Activated CD4-positive, alpha-beta T cell treated with anti-CD3 and anti-CD28 coated beads, Interleukin-2, Interleukin-6, amounts not matched to agents 100 ng/mL and 50 ng/mL, durations not matched to agents 16 hours and 8 hours (primary cell): ENCODE results near the gene ASXL1.

ENCODE experiments used
- DNase-seq: peaks from one replicate; pipeline ENCODE4 v3.0.0-alpha.2; 2020

ASXL1 gene

DNA sequence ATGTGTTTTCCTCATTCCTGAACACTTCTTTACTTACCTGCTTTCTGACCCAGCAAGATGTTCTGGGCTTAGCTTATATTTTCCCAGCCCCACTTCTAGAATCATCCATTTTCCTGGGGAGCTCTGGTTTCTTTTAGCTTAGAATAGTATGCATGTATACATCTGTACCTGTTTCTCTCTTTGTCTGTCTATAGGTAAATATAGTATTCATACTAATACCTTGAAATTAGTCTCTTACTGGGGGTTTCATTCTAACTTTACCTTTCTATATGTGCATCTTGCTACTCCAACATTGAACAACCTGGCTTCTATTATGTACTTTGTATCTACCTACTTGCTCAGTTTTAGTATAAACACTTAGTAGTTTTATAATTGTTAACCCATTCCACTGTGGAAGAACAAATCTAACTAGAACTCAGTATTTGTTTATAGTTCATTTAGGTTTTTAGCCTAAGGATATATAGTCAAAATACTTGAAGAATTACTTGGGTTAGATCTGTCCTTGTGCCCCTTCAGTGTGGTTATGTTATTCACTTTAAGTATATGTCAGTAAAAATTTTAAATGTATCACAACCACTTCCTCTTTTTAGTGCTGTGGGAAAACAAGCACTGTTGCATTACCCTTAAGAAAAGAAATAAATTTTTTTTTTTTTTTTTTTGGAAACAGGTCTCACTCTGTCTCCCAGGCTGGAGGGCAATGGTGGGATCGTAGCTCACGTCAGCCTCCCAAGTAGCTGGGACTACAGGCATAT, 54.0 kb downstream of the ASXL1 start:
- no peak for DNase-seq

DNA sequence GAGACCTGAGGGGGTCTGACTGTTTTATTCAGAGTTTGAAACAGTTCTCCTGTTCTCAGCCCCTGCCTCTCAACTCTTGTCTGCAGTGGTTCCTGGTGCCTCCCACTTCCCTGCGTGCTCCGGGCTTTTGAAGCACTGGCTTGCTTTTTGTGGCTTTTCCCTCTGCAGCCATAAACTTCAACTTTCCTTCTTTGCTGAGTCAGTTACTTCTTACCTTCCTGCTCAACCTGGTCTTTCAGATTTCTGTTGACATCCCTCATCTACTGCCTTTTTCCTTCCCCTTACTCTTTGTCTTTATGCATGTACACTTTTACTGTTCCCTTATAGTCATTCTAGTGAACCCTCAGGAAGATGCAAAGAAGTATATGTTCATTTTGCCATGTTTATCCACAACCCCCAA, 57.4 kb downstream of the ASXL1 start:
- no peak for DNase-seq

DNA sequence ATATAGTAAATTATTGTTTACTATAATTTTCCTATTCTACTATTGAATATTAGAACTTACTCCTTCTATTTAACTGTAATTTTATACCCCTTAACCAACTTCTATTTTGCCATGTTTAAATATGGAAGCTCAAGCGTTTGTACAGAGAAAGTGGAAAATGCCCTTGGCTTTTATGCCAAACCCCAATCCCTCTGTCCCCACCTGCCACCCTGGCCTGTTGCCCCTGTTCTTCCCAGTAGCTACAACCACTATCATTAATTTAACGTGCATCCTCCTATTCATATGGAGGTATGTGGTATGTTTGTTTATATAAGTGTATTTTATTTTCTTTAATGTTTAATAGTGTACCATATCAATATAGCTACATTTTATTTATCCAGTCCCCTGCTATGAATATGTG, 58.1 kb downstream of the ASXL1 start:
- no peak for DNase-seq

DNA sequence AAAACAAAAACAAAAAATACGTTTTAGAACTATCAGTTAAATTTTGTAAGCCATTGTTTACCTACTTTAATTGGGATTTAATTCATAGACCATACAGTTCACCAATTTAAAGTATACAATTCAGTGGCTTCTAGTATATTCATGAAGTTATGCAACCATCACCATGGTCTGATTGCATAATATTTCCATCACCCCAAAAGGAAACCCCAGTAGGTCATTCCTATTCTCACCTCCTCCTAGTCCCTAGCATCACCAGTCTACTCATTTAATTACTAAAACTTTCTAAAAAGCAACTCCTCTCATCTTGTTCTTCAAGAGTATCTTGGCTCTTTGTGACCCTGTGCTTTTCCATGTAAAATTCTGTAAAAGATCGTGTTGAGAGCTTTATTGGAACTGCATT, 60.2 kb downstream of the ASXL1 start:
- DNase-seq = peak; percentile 32

DNA sequence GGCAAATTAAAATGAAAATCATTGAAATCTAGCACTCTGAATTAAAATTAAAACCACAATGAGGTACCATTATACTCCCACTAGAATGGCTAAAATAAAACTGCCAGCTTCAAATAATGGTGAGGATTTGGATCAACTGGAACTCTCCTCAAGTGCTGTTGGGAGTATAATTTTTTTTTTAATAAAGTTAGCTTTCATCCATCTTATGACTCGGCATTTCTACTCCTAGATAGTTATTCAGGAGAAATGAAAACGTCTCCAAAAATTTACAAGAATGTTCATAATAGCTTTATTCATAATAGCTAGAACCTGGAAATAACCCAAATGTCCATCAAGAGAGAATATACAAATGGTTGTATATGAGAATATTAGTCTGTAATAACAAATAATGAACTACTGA, 63.2 kb downstream of the ASXL1 start:
- no peak for DNase-seq

DNA sequence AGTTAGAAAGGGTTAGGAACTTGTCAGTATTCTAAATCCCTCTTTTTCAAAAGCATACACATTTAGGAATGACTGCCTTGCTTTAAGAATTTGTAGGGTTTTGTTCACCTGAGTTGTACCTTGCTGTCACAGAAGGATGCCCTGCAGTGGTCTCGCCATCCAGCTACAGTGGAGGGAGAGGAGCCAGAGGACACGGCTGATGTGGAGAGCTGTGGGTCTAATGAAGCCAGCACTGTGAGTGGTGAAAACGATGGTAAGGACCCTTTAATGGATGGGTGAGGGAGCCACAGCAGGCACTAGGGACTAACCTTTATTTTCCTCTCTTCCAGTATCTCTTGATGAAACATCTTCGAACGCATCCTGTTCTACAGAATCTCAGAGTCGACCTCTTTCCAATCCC, 69.9 kb downstream of the ASXL1 start:
- DNase-seq = no peak

DNA sequence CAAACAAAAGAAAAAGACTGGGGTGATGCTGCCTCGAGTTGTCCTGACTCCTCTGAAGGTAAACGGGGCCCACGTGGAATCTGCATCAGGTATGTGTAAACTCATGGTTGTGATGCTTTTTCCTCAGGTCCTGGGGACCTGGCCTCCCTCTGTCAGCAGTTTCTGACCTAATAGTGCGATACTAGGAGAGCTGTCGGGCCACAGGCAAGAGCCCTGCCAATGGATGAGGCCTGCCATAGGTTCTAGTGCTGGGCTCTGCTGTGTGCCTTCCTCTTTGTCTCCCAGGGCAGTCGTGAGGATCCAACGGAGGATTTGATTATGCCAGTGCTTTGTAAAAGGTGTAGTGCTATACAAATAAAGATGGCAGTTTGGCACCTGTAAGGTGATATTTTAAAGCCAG, 71.2 kb downstream of the ASXL1 start:
- no peak for DNase-seq

DNA sequence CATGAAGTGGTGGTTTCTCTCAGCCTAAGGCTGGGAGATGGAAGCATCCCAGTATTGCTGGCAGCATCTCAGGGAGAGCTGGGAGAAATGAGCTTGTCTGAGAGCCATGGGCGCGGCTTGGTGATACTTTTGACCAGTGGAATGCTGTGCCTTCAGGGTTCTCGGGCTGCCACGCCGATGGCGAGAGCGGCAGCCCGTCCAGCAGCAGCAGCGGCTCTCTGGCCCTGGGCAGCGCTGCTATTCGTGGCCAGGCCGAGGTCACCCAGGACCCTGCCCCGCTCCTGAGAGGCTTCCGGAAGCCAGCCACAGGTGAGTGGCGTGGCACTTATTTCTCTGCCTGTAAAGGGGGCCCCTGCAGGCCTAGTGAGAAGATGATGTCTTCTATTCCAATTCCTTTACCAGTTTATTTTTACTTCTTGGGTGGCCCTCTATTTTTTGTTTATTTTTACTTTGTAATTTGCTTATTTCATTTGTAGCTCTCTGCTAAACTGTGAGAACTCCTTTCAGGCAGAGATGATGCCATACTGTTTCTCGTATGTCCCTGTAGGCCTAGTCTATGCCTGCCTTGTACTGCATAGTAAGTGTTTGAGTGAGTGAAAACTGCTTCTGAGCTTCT, 71.7 kb downstream of the ASXL1 start:
- DNase-seq = no peak

DNA sequence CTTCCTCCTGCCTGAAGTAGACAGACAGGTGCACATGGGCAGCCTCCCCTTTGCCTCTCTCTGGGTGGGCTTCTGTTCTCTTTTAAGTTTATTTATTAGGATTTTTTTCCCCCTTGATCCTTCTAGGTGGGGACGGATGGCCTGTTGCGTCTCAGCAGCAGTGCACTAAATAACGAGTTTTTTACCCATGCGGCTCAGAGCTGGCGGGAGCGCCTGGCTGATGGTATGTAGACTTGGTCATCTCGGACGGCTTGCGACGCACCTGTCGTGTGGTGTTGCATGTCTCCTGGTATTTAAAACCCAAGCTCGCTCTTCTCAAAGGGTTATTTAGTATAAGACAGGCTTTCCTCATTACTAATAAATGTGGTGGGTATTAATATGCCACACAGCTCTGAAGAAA, 73.3 kb downstream of the ASXL1 start:
- no peak for DNase-seq

DNA sequence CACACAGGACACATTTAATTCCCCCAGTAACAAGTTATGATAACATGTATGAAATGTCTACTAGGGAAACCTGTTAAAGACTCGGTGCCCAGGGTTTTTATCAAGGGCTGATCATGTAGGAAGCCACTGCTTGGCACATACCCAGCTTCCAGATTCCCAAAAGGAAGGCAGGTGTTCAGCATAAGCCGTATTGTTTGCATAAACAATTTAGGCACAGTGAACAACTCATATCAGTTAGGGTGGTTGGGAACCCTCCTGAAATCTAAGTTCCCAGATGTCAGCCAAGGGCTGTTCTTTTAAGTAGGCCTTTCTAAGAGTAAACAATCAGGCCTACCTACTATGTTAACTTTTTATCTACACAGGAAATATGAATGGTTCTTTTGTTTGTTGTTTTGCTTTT, 74.1 kb downstream of the ASXL1 start:
- DNase-seq = no peak

DNA sequence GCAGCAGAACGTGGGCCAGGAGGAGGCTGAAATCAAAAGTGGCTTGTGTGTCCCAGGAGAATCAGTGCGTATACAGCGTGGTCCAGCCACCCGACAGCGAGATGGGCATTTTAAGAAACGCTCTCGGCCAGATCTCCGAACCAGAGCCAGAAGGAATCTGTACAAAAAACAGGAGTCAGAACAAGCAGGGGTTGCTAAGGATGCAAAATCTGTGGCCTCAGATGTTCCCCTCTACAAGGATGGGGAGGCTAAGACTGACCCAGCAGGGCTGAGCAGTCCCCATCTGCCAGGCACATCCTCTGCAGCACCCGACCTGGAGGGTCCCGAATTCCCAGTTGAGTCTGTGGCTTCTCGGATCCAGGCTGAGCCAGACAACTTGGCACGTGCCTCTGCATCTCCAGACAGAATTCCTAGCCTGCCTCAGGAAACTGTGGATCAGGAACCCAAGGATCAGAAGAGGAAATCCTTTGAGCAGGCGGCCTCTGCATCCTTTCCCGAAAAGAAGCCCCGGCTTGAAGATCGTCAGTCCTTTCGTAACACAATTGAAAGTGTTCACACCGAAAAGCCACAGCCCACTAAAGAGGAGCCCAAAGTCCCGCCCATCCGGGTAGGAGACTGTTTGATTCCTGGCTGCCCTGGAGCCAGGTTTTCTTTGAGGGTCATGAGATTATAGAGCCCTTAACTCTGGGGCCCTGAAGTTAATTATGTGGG, 75.3 kb downstream of the ASXL1 start:
- DNase-seq = no peak

DNA sequence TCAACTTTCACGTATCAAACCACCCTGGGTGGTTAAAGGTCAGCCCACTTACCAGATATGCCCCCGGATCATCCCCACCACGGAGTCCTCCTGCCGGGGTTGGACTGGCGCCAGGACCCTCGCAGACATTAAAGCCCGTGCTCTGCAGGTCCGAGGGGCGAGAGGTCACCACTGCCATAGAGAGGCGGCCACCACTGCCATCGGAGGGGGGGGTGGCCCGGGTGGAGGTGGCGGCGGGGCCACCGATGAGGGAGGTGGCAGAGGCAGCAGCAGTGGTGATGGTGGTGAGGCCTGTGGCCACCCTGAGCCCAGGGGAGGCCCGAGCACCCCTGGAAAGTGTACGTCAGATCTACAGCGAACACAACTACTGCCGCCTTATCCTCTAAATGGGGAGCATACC, 76.3 kb downstream of the ASXL1 start:
- DNase-seq = no peak

DNA sequence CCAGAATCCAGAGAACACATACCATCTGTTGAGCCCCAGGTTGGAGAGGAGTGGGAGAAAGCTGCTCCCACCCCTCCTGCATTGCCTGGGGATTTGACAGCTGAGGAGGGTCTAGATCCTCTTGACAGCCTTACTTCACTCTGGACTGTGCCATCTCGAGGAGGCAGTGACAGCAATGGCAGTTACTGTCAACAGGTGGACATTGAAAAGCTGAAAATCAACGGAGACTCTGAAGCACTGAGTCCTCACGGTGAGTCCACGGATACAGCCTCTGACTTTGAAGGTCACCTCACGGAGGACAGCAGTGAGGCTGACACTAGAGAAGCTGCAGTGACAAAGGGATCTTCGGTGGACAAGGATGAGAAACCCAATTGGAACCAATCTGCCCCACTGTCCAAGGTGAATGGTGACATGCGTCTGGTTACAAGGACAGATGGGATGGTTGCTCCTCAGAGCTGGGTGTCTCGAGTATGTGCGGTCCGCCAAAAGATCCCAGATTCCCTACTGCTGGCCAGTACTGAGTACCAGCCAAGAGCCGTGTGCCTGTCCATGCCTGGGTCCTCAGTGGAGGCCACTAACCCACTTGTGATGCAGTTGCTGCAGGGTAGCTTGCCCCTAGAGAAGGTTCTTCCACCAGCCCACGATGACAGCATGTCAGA, 77.4 kb downstream of the ASXL1 start:
- DNase-seq = no peak

DNA sequence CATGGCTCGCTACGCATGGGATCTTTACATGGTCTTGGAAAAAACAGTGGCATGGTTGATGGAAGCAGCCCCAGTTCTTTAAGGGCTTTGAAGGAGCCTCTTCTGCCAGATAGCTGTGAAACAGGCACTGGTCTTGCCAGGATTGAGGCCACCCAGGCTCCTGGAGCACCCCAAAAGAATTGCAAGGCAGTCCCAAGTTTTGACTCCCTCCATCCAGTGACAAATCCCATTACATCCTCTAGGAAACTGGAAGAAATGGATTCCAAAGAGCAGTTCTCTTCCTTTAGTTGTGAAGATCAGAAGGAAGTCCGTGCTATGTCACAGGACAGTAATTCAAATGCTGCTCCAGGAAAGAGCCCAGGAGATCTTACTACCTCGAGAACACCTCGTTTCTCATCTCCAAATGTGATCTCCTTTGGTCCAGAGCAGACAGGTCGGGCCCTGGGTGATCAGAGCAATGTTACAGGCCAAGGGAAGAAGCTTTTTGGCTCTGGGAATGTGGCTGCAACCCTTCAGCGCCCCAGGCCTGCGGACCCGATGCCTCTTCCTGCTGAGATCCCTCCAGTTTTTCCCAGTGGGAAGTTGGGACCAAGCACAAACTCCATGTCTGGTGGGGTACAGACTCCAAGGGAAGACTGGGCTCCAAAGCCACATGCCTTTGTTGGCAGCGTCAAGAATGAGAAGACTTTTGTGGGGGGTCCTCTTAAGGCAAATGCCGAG, 78.2 kb downstream of the ASXL1 start:
- DNase-seq = no peak

DNA sequence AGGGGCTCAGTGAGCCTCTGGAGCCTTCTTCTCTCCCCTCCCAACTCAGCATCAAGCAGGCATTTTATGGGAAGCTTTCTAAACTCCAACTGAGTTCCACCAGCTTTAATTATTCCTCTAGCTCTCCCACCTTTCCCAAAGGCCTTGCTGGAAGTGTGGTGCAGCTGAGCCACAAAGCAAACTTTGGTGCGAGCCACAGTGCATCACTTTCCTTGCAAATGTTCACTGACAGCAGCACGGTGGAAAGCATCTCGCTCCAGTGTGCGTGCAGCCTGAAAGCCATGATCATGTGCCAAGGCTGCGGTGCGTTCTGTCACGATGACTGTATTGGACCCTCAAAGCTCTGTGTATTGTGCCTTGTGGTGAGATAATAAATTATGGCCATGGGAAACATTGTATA, 78.8 kb downstream of the ASXL1 start:
- DNase-seq = no peak

DNA sequence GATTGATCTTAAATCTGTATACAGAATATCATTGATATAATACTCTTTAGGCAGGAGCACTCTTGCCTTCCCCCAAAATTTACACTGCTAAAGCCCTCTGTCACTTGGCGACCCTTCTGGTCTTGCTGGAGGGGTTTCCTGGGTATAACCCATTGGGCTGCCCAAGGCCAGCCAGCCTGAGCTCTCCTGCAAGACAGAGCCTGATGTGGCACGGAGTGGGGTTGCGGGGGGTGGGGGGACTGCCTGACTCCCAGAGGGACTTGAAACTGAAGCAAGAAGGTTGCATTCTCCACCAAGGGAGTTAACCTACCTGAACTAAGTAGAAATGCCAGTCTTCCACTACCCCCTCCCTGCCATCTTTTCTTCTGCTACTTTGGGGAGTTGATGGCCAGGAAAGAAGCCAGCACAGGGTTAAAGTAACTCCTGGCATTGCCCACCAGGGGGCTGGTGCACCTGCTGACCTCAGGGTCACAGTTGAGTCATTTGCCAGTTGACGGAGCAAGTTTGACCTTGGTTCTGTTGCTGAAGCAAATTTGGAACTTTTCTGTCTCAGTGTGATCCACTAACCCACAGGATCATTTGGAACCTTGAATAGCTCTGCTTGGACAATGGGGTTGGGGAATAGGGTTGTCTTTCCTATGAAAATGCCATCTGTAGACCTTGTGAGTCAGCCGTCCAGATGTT, 79.4 kb downstream of the ASXL1 start:
- DNase-seq = peak; percentile 26

DNA sequence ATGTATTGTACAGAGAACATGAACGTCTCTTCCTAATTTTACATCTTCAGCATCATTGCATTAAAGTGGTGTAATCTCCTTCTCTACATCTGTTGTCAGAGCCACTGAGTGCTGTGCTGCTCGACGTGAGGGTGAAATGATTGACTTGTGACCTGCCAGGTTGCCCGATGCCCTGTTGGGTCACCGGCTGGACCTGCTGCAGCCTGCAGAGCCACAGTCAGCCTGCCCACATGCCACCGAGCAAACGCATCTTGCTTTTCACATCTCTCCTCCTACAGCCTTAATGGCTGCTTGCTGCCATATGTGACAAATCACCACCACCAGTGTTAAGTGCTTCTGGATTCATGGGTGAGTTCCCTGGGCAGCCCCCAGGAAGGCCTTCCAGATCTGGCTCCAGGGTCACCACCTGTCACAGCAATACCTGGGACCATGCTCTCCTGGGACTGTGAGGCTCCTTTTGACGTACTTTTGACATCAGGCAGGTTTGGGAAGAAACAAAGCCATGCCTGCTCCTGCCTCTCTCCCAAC, 80.3 kb downstream of the ASXL1 start:
- no peak for DNase-seq

DNA sequence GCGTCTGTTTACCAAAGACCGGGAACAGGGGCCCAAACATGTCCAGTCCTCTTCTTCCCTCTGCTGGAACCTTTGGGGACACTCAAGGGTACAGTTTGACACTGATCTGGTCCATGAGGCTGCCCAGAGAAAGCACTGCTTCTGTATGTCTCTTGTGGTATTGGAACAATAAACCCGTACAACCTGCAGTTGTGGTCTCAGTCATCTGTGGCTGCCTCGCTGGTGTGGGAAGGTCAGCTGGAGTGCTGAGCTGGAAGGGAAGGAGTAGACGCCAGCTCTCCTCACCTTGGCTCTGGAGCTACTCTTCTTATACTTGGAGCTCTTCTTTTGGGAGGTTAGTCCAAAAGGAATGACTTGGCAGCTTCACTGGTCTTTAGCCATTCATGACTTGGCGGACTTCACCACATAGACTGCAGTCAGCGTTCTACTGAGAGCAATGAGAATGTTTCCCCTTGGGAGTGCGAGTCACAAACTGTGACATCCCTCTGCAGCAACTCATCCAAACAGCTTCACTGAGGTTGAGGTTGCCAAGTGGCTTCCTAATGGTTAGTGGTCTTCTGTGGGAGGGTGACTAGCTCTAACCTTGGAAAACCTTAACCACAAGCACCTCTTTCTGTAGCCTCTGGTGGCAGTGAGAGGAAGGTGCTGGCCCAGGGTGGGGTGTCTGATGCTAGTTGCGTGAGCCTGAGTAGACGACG, 81.2 kb downstream of the ASXL1 start:
- DNase-seq = peak; percentile 35

DNA sequence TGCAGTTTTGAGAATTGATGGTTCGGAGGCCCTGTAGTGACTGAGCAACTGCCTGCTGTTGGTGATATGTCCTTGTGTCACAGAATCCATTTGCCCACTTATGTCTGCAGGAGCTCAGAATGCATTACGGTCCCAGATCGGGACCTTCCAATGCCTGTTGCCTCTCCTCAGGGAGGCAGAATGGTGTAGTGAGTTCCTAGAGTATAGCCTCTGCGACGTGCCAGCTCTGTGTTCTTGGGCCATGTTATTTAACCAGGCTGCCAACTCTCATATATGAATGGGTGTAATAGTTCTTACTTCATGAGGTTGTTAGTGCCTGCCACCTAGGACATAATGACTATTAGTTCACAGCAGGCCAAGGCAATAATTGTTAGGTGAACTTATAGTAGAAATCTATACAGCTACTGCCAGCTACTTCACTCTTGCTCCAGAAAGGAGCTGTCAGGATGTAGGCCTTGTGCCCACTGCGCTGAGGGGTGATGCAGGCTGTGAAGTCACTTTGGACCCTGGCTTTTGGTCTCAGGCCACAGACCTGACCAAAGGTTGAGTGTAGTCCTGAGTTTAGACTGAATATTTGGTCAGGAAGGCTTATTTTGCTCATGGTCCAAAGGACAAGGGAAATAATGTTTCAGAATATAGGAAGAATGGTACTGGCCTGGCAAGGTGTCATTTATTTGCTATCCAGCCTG, 82.1 kb downstream of the ASXL1 start:
- DNase-seq = no peak

DNA sequence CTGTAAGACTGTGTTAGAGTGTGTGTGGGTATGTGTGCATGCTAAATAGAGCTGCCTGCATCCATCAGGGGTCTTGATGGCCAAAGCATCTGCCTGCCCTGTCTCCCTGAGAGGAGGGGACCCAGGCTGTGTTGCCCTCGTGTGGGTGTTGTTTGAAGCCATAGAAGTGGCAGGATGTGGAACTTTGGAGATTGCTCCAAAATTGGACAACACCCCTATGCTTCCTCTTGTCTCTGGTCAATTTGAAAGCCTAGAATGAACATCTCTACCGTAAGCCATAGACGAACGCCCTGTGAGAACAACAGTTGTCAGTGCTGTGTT, 82.6 kb downstream of the ASXL1 start:
- no peak for DNase-seq

DNA sequence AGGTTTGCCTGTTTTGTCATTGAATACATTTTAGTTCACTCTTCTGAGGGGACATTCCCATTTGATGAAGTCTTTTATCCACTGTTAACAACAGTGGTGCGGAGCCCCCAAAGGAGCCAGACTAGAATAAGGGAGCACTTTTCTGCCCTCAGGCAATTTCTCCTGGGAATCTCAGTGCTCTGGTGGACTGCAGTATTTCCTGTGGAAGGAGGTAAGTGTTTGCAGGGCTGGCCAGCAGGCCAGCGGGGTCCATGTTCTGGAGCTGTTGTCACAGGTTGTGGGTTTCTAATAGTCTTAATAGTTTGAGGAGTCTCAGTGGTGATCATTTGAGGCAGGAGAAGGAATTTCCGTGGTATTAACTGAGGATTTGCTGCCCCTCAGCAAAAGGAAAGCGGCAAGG, 83.5 kb downstream of the ASXL1 start:
- DNase-seq = no peak
